Activated CD4-positive, alpha-beta memory T cell treated with anti-CD3 and anti-CD28 coated beads, Interleukin-2, amount 10 ng/mL, durations not matched to agents 7 days and 5 days (primary cell): Measurements from ENCODE around the gene GRB14. TPM values are rescaled to one million over a fixed set of nuclear protein-coding genes. Genes with fewer than 3 reads are reported as not detected.
"Not testable (repeated sequence)": the region's sequence is repeated elsewhere in the genome, so short reads cannot be mapped to it uniquely, and the experiment has no call there.

Source experiments
- CTCF ChIA-PET: fragments of 350-600 bp; sonication (Branson Sonifier 250); formaldehyde crosslinking; loops from one replicate; lab custom pipeline; 2021; ENCODE audit warnings: antibody characterized with exemption, inconsistent platforms; lab: Charles Lee
- POLR2A ChIA-PET: fragments of 350-600 bp; sonication (Branson Sonifier 250); formaldehyde crosslinking; loops from one replicate; lab custom pipeline; 2021; ENCODE audit warnings: antibody characterized with exemption; lab: Charles Lee
- DNase-seq: peaks from one replicate; pipeline ENCODE4 v3.0.0-alpha.2; 2020
- H3K27ac Mint-ChIP-seq: one replicate; pipeline ENCODE4 v1.8.0; 2021; ENCODE audit warnings: mild to moderate bottlenecking, mixed read lengths
- H3K27me3 Mint-ChIP-seq: one replicate; pipeline ENCODE4 v1.8.0; 2021; ENCODE audit warnings: mixed read lengths
- H3K36me3 Mint-ChIP-seq: one replicate; pipeline ENCODE4 v1.8.0; 2021; ENCODE audit warnings: low read depth, mixed read lengths
- H3K4me1 Mint-ChIP-seq: one replicate; pipeline ENCODE4 v1.8.0; 2021; ENCODE audit warnings: mixed read lengths
- H3K4me3 Mint-ChIP-seq: one replicate; pipeline ENCODE4 v1.8.0; 2021; ENCODE audit warnings: mild to moderate bottlenecking, mixed read lengths
- H3K9me3 Mint-ChIP-seq: one replicate; pipeline ENCODE4 v1.8.0; 2021; ENCODE audit warnings: mixed read lengths
- total RNA-seq, 2 experiments: library from RNA; stranded (reverse); gene quantifications; one replicate each; pipeline ENCODE4 v1.2.3, GENCODE V29; 2021

GRB14 gene
- total RNA-seq, 2 experiments from 2014 or later: not detected

DNA sequence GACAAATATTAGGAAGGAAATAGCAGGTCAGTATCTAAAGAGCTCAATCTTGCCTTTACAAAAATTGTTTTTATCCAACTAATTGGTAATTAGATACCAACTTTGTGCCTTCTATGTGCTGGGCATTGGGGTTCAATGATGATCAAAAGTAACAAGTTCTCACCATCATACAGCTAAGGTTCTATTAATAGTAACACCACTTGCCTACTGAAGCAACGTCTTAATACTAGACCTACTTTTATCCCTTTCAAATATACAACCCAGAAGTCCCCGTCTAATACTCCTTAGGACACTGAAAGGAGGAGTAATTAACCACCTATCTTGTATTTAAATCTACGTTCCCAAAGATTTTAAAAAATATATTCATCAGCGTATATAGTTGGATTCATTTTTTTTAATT, 59.3 kb downstream of the GRB14 start:
- POLR2A ChIA-PET: no interaction called here
- H3K36me3 Mint-ChIP-seq: no peaks in the 10 kb centered on the region
- no peak overlapping the region for H3K4me3 Mint-ChIP-seq
- no peak overlapping the region for H3K27ac Mint-ChIP-seq
- CTCF ChIA-PET: interaction anchor here (0.8 kb wide), 1 partner anchor 15 kb away, joined by 3 read pairs; no protein-coding TSS in a partner anchor
- no peak for DNase-seq
- no peaks in the 10 kb centered on the region for H3K9me3 Mint-ChIP-seq
- no peaks in the 10 kb centered on the region for H3K27me3 Mint-ChIP-seq
- no peaks in the 10 kb centered on the region for H3K4me1 Mint-ChIP-seq

DNA sequence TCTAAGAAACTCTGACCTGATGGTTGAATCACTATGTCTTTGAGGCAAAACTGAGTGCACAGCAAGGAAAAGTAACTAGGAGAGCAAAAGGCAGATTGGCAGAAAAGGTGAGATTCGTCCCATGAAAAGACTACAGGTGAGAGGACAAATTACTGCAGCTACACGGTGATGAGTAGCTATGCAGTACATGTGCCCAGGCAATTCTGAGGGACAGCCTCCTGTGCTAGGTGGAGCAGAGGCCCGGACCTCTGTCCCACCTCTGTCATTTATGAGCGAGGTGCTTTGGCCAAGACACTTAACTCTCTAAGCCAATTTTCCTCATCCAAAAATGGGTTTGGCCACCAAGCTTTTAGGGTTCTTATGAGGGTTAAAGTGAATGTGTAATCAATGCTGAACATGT, 59.9 kb downstream of the GRB14 start:
- DNase-seq: no peak
- CTCF ChIA-PET: interaction anchor here (0.8 to 1.0 kb wide), 2 partner anchors 8 to 15 kb away, joined by 3 read pairs; no protein-coding TSS in a partner anchor
- Mint-ChIP-seq H3K27me3 (no peaks in the 10 kb centered on the region), H3K36me3 (no peaks in the 10 kb centered on the region), H3K9me3 (no peaks in the 10 kb centered on the region), H3K27ac (no peak overlapping the region), H3K4me3 (no peak overlapping the region), H3K4me1 (no peaks in the 10 kb centered on the region)
- POLR2A ChIA-PET: no interaction called here

DNA sequence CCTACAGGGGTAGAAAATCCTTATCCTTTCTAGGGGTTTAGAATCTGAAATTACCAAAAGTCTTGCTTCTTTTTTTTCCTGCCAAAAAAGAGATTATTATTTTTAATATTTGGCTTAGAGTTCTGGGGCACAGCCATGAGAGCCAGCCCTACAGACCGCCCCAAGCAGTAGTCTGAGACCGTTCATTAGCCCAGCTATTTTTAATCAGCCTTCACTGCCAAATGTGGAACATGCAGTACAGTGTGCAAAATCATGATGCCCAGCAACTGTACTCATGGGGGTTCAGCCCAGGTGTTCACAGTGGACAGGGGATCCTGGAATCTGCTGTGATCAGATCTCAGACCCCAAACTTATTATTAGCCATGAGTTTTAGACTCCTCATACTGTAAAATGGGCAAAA, 60.4 kb downstream of the GRB14 start:
- DNase-seq: no peak
- CTCF ChIA-PET: interaction anchor here (0.7 to 1.0 kb wide), 2 partner anchors 9 to 281 kb away, joined by 3 read pairs; partner anchors contain the start of gene COBLL1
- no peak overlapping the region for H3K27ac Mint-ChIP-seq
- POLR2A ChIA-PET: no interaction called here
- no peaks in the 10 kb centered on the region for H3K36me3 Mint-ChIP-seq
- H3K4me1 Mint-ChIP-seq: no peaks in the 10 kb centered on the region
- no peaks in the 10 kb centered on the region for H3K9me3 Mint-ChIP-seq
- H3K27me3 Mint-ChIP-seq: no peaks in the 10 kb centered on the region
- no peak overlapping the region for H3K4me3 Mint-ChIP-seq

DNA sequence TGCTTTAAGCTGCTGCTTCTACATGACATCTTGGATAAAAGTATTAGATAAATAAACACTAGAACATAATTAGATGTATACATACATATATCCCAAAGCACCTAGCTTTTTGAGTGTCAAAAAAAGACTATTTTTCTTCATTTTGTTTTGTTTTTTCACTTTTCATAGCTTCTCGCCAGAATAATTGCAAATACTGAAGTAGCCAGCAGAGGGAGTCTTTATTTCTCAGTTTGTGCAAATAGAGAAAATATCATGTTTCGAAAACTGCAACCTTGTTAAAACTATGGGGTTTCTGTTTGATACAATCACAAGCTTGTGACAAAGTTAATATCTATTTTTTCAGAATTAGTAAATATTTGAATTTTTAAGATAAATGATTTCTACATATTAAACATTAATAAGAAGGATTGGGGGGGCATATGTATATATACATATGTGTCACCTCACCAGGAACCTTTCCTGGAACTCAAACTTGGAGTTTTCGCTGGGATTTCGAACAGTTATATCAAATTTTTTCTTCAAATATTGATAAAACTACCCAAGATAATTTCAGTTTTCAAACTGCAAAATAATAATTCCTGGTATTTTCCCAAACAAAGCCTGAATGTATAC, 61.0 kb downstream of the GRB14 start:
- H3K27me3 Mint-ChIP-seq: no peaks in the 10 kb centered on the region
- ChIA-PET POLR2A (no interaction called here), CTCF (interaction anchor here (0.7 to 1.4 kb wide), 3 partner anchors 9 to 282 kb away, joined by 3 read pairs; partner anchors contain the start of gene COBLL1)
- H3K36me3 Mint-ChIP-seq: no peaks in the 10 kb centered on the region
- no peak for DNase-seq
- H3K4me3 Mint-ChIP-seq: no peak overlapping the region
- no peaks in the 10 kb centered on the region for H3K9me3 Mint-ChIP-seq
- no peak overlapping the region for H3K27ac Mint-ChIP-seq
- H3K4me1 Mint-ChIP-seq: no peaks in the 10 kb centered on the region

DNA sequence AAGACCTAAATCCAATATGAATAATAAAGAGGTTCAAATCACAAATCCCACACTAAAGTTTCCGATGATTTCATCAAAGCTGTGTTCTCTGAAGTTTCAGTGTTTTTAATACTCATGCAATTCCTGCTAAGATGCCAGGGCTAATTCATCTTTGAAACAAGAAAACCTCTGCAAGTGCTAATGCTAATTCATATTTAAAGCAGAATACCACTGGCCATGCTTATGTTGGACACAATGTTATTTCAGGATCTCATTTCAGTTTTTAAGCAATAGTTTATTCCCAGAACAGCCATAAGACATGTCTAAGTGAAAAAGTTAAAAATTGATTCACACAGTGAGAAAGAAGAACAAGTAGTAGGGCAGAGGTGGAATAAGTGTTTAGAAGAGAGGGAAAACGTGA, 62.8 kb downstream of the GRB14 start:
- Mint-ChIP-seq H3K4me1 (no peaks in the 10 kb centered on the region), H3K27ac (no peak overlapping the region), H3K9me3 (no peaks in the 10 kb centered on the region), H3K36me3 (no peaks in the 10 kb centered on the region), H3K27me3 (no peaks in the 10 kb centered on the region), H3K4me3 (no peak overlapping the region)
- POLR2A ChIA-PET: no interaction called here
- DNase-seq: no peak
- CTCF ChIA-PET: no interaction called here

DNA sequence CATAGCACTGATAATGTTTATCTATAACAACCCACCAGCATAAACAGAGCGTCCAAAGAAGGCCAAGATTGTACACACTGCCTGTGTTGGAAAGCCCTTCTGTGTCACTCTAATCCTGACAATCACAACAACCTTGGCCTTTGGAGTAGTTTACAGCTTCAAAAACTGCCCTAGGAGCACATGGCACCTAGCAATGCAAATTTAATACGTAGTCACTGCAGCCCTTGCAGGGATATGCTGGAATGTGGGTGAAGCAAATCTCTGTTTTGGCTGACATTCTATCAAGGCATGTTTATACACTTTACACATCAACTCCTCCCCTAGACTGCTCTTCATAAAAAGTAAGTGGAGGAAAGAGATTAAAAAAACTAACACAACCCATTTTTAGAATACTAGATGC, 66.8 kb downstream of the GRB14 start:
- no peak for DNase-seq
- H3K4me1 Mint-ChIP-seq: no peaks in the 10 kb centered on the region

DNA sequence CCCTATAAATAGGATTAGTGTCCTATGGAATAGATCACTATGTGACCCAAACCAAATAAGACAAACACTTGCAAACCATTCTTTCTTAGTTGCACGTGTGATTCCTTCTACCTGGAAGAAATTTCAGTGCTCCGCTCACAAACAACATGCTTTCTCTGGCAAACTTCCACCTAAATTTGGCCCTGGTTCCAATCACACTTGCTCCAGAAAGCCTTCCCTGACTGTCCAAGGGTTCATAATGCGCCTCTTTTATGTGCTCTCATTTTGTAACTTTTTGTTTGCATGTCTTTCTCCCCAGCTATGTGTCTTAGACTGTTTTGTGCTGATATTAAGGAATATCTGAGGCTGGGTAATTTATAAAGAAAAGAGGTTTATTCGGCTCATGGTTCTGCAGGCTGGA, 69.8 kb downstream of the GRB14 start:
- ChIA-PET CTCF (no interaction called here), POLR2A (no interaction called here)
- Mint-ChIP-seq H3K27me3 (no peaks in the 10 kb centered on the region), H3K36me3 (no peaks in the 10 kb centered on the region), H3K4me3 (no peak overlapping the region), H3K27ac (no peak overlapping the region), H3K4me1 (no peaks in the 10 kb centered on the region), H3K9me3 (peaks cover 2% of the 10 kb centered on the region)
- DNase-seq: no peak

More for the DNA sequence above, 66.8 kb downstream of the GRB14 start:
- Mint-ChIP-seq H3K27ac (no peak overlapping the region), H3K36me3 (no peaks in the 10 kb centered on the region), H3K4me3 (no peak overlapping the region), H3K9me3 (no peaks in the 10 kb centered on the region), H3K27me3 (no peaks in the 10 kb centered on the region)
- CTCF ChIA-PET: no interaction called here
- POLR2A ChIA-PET: no interaction called here

DNA sequence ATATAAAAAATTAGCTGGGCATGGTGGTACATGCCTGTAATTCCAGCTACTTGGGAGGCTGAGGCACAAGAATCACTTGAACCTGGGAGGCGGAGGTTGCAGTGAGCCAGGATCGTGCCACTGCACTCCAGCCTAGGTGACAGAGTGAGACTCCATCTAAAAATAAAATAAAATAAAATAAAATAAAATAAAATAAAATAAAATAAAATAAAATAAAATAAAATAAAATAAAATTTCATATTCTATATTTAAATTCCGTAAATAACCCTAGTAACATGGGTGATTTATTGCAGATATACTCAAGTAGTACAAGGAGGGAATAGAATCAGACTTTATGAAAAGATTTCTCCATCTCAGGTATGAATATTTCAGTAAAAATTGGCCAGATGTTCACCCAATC, 71.6 kb downstream of the GRB14 start:
- H3K4me1 Mint-ChIP-seq, H3K9me3 Mint-ChIP-seq, CTCF ChIA-PET, H3K27ac Mint-ChIP-seq, H3K36me3 Mint-ChIP-seq, H3K27me3 Mint-ChIP-seq, POLR2A ChIA-PET, H3K4me3 Mint-ChIP-seq, DNase-seq: not testable (repeated sequence)

DNA sequence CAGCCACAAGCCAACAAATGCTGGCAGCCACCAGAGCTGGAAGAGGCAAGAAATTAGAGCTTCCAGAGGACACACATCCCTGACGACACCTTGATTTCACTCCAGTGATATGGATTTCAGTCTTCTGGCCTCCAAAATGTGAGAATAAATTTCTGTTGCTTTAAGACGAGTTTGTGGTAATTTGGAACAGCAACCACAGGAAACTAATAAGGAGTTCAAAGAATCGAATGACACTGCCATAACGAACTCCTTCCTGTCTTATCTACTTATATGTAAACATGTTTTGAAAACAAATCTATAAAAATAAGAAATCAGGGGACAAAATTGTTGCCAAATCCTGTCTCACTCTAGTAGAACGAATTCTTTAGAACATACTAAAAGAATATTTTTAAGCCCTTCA, 75.8 kb downstream of the GRB14 start:
- CTCF ChIA-PET: no interaction called here

DNA sequence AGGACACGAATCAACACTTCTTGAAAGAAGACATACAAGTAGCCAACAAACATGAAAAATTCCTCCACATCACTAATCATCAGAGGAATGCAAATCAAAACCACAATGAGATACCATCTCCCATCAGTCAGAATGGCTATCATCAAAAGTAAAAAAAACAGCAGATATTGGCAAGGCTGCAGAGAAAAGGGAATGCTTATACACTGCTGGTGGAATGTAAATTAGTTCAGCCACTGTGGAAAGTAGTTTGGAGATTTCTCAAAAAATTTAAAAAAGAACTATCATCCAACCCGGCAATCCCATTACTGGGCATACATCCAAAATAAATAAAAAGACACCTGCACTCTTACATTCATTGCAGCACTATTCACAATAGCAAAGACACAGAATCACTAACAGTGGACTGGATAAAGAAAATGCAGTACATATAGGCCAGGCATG, 78.7 kb downstream of the GRB14 start:
- CTCF ChIA-PET: no interaction called here
- H3K9me3 Mint-ChIP-seq: peaks cover 7% of the 10 kb centered on the region
- POLR2A ChIA-PET: no interaction called here
- H3K27ac Mint-ChIP-seq: no peak overlapping the region
- no peaks in the 10 kb centered on the region for H3K36me3 Mint-ChIP-seq
- no peak for DNase-seq
- no peaks in the 10 kb centered on the region for H3K27me3 Mint-ChIP-seq
- H3K4me3 Mint-ChIP-seq: no peak overlapping the region
- peaks cover 4% of the 10 kb centered on the region for H3K4me1 Mint-ChIP-seq

More for the DNA sequence above, 75.8 kb downstream of the GRB14 start:
- no peaks in the 10 kb centered on the region for H3K27me3 Mint-ChIP-seq
- peaks cover 9% of the 10 kb centered on the region for H3K9me3 Mint-ChIP-seq
- H3K4me1 Mint-ChIP-seq: peaks cover 4% of the 10 kb centered on the region
- H3K36me3 Mint-ChIP-seq: no peaks in the 10 kb centered on the region
- no peak for DNase-seq
- no peak overlapping the region for H3K27ac Mint-ChIP-seq
- H3K4me3 Mint-ChIP-seq: no peak overlapping the region
- POLR2A ChIA-PET: no interaction called here

DNA sequence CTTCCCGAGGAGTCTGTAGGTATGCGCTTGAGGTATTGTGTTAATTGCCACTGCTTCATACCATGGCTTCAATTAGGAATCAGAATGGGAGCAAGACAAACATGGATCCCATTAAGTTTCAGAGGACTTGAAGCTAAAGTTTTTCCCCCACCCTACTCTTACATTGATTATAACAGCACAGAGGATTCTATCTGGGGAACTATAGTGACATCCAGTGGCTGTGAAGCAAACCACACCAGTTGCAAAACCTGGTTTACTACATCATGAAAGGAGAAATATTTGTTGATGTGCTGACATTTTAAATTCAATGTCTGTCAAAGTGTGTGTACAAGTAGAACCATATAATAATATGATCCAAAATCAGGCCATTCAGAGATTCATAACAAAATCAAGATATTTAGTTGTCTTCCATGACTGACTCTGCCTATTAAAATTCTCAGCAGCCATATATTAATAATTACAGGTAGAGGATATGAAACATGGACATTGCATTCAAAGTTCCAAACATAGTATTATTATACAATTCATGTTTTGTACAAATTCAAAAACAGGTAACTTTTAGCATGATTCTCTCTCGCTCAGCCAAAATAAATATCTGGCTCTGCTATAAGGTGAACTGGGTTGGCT, 82.9 kb downstream of the GRB14 start:
- Mint-ChIP-seq H3K36me3 (no peaks in the 10 kb centered on the region), H3K9me3 (peaks cover 4% of the 10 kb centered on the region), H3K4me3 (no peak overlapping the region), H3K27ac (no peak overlapping the region), H3K27me3 (no peaks in the 10 kb centered on the region), H3K4me1 (no peaks in the 10 kb centered on the region)
- ChIA-PET POLR2A (no interaction called here), CTCF (interaction anchor here (0.9 kb wide), 1 partner anchor 29 kb away, joined by 3 read pairs; no protein-coding TSS in a partner anchor)
- no peak for DNase-seq

DNA sequence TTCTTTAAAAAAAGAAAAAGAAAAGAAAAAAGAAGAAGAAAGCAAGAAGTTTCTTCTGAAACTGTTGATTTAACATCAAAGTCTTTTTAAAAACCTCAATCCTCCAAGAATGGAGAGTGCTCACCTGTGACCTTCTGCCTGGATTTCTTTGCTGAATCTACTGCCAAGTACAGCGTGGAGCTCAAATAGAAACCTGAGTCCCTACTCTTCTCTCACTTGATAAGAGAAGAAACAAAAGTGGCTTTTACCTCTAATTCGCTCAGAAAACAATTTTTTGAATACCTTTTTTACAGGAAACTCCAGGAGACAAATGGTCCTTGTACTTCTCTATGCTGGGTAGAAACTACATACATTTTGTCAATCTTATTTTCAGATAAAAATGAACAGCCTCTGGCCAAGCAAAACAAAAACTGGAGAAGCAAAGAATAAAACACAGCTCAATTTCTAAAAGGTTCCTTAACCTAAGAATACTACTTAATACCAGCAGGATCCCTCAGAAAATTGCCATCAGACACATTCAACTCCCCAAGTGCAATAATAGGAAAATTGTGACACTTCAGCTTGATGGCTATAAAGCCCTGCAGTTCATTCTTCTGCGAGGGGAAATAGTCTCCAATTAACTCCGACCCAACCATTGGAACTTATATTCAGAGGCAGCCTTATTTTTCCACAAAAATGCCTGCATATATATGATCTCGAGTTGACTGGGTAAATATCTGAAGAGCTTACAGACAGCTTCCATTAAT, 85.8 kb downstream of the GRB14 start:
- H3K4me3 Mint-ChIP-seq: no peak overlapping the region
- H3K27ac Mint-ChIP-seq: no peak overlapping the region
- ChIA-PET POLR2A (no interaction called here), CTCF (no interaction called here)
- no peaks in the 10 kb centered on the region for H3K27me3 Mint-ChIP-seq
- H3K9me3 Mint-ChIP-seq: no peaks in the 10 kb centered on the region
- no peaks in the 10 kb centered on the region for H3K36me3 Mint-ChIP-seq
- no peaks in the 10 kb centered on the region for H3K4me1 Mint-ChIP-seq
- DNase-seq: no peak

DNA sequence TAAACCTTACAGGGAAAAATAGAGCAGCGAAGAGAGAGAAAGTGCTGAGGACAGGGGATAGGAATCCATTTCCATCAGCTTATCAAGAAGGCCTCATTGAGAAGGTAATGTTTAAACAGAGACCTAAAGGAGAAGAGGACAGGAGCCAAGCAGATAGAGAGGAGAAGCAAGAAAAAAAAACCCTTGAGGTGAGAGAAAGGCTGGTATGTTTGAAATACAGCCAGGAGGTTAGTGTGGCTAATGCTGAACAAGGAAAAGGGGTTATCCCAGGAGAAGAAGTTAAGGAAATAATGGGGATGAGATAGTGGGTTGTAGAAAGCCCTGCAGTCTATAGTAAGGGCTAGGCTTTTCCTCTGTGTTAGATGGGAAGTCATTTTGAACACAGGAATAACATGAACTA, 90.8 kb downstream of the GRB14 start:
- ChIA-PET CTCF (no interaction called here), POLR2A (no interaction called here)
- Mint-ChIP-seq H3K4me1 (no peaks in the 10 kb centered on the region), H3K4me3 (no peak overlapping the region), H3K36me3 (no peaks in the 10 kb centered on the region), H3K9me3 (no peaks in the 10 kb centered on the region), H3K27ac (no peak overlapping the region), H3K27me3 (no peaks in the 10 kb centered on the region)
- DNase-seq: no peak
